ENCODE measurements around the gene LRRFIP2.

LRRFIP2 gene

GRCh38 chr3:37040231-37040630 lies 134.2 kb downstream of the LRRFIP2 start:
- Histone ChIP-seq H3K36me3 (ENCODE audit: insufficient read depth, low read length) (peaks cover 15% of the 10 kb centered on the region), H3K9me3 (ENCODE audit: control insufficient read depth, insufficient read depth, low read length) (peaks cover 2% of the 10 kb centered on the region), H3K4me1 (ENCODE audit: insufficient read depth, low read length) (no peaks in the 10 kb centered on the region), H3K9ac (ENCODE audit: low read depth, low read length) (no peak overlapping the region)

GRCh38 chr3:37039161-37039846 lies 135.1 kb downstream of the LRRFIP2 start:
- Histone ChIP-seq H3K36me3 (ENCODE audit: insufficient read depth, low read length) (peaks cover 15% of the 10 kb centered on the region), H3K9ac (ENCODE audit: low read depth, low read length) (no peak overlapping the region), H3K4me1 (ENCODE audit: insufficient read depth, low read length) (no peaks in the 10 kb centered on the region), H3K9me3 (ENCODE audit: control insufficient read depth, insufficient read depth, low read length) (peaks cover 2% of the 10 kb centered on the region)

GRCh38 chr3:37037352-37037751 lies 137.0 kb downstream of the LRRFIP2 start:
- Histone ChIP-seq H3K36me3 (ENCODE audit: insufficient read depth, low read length) (peaks cover 15% of the 10 kb centered on the region), H3K9me3 (ENCODE audit: control insufficient read depth, insufficient read depth, low read length) (peaks cover 2% of the 10 kb centered on the region)

GRCh38 chr3:37032961-37033360 lies 141.4 kb downstream of the LRRFIP2 start:
- Histone ChIP-seq H3K36me3 (ENCODE audit: insufficient read depth, low read length) (peaks cover 18% of the 10 kb centered on the region), H3K9me3 (ENCODE audit: control insufficient read depth, insufficient read depth, low read length) (peaks cover 2% of the 10 kb centered on the region), H3K4me1 (ENCODE audit: insufficient read depth, low read length) (no peaks in the 10 kb centered on the region), H3K9ac (ENCODE audit: low read depth, low read length) (no peak overlapping the region)

More at GRCh38 chr3:37037352-37037751, 137.0 kb downstream of the LRRFIP2 start:
- Histone ChIP-seq H3K4me1 (ENCODE audit: insufficient read depth, low read length) (no peaks in the 10 kb centered on the region), H3K9ac (ENCODE audit: low read depth, low read length) (no peak overlapping the region)

- peaks cover 21% of the 10 kb centered on the region for H3K36me3 ChIP-seq (ENCODE audit: insufficient read depth, low read length)
- no peak overlapping the region for H3K9ac ChIP-seq (ENCODE audit: low read depth, low read length)
- no peaks in the 10 kb centered on the region for H3K4me1 ChIP-seq (ENCODE audit: insufficient read depth, low read length)
- H3K9me3 ChIP-seq (ENCODE audit: control insufficient read depth, insufficient read depth, low read length) = peaks cover 2% of the 10 kb centered on the region
Observed at GRCh38 chr3:37031096-37031682, 143.2 kb downstream of the LRRFIP2 start.

- no peaks in the 10 kb centered on the region for H3K4me1 ChIP-seq (ENCODE audit: insufficient read depth, low read length)
- H3K36me3 ChIP-seq (ENCODE audit: insufficient read depth, low read length) = peaks cover 21% of the 10 kb centered on the region
Observed at GRCh38 chr3:37030588-37030987, 143.8 kb downstream of the LRRFIP2 start.

GRCh38 chr3:37029516-37030163 lies 144.7 kb downstream of the LRRFIP2 start:
- H3K9me3 ChIP-seq (ENCODE audit: control insufficient read depth, insufficient read depth, low read length) = no peaks in the 10 kb centered on the region
- H3K9ac ChIP-seq (ENCODE audit: low read depth, low read length) = no peak overlapping the region
- no peaks in the 10 kb centered on the region for H3K4me1 ChIP-seq (ENCODE audit: insufficient read depth, low read length)
- peaks cover 18% of the 10 kb centered on the region for H3K36me3 ChIP-seq (ENCODE audit: insufficient read depth, low read length)

More at GRCh38 chr3:37030588-37030987, 143.8 kb downstream of the LRRFIP2 start:
- Histone ChIP-seq H3K9me3 (ENCODE audit: control insufficient read depth, insufficient read depth, low read length) (peaks cover 2% of the 10 kb centered on the region), H3K9ac (ENCODE audit: low read depth, low read length) (no peak overlapping the region)

GRCh38 chr3:37029111-37029510 lies 145.3 kb downstream of the LRRFIP2 start:
- no peaks in the 10 kb centered on the region for H3K9me3 ChIP-seq (ENCODE audit: control insufficient read depth, insufficient read depth, low read length)
- no peak overlapping the region for H3K9ac ChIP-seq (ENCODE audit: low read depth, low read length)
- H3K36me3 ChIP-seq (ENCODE audit: insufficient read depth, low read length) = peaks cover 21% of the 10 kb centered on the region
- no peaks in the 10 kb centered on the region for H3K4me1 ChIP-seq (ENCODE audit: insufficient read depth, low read length)

GRCh38 chr3:37028329-37028728 lies 146.1 kb downstream of the LRRFIP2 start:
- no peak overlapping the region for H3K9ac ChIP-seq (ENCODE audit: low read depth, low read length)
- H3K4me1 ChIP-seq (ENCODE audit: insufficient read depth, low read length) = no peaks in the 10 kb centered on the region
- H3K36me3 ChIP-seq (ENCODE audit: insufficient read depth, low read length) = peaks cover 22% of the 10 kb centered on the region
- H3K9me3 ChIP-seq (ENCODE audit: control insufficient read depth, insufficient read depth, low read length) = no peaks in the 10 kb centered on the region

- H3K9ac ChIP-seq (ENCODE audit: low read depth, low read length) = no peak overlapping the region
- no peaks in the 10 kb centered on the region for H3K4me1 ChIP-seq (ENCODE audit: insufficient read depth, low read length)
- no peaks in the 10 kb centered on the region for H3K9me3 ChIP-seq (ENCODE audit: control insufficient read depth, insufficient read depth, low read length)
- H3K36me3 ChIP-seq (ENCODE audit: insufficient read depth, low read length) = peaks cover 26% of the 10 kb centered on the region
Observed at GRCh38 chr3:37026851-37027250, 147.5 kb downstream of the LRRFIP2 start.

- Histone ChIP-seq H3K36me3 (ENCODE audit: insufficient read depth, low read length) (peaks cover 31% of the 10 kb centered on the region), H3K9me3 (ENCODE audit: control insufficient read depth, insufficient read depth, low read length) (no peaks in the 10 kb centered on the region), H3K4me1 (ENCODE audit: insufficient read depth, low read length) (no peaks in the 10 kb centered on the region), H3K9ac (ENCODE audit: low read depth, low read length) (no peak overlapping the region)
Observed at GRCh38 chr3:37025561-37026335, 148.6 kb downstream of the LRRFIP2 start.

GRCh38 chr3:37024820-37025405 lies 149.5 kb downstream of the LRRFIP2 start:
- H3K36me3 ChIP-seq (ENCODE audit: insufficient read depth, low read length) = peaks cover 36% of the 10 kb centered on the region

GRCh38 chr3:37024092-37024491 lies 150.3 kb downstream of the LRRFIP2 start:
- peaks cover 36% of the 10 kb centered on the region for H3K36me3 ChIP-seq (ENCODE audit: insufficient read depth, low read length)
- H3K9me3 ChIP-seq (ENCODE audit: control insufficient read depth, insufficient read depth, low read length) = no peaks in the 10 kb centered on the region
- H3K9ac ChIP-seq (ENCODE audit: low read depth, low read length) = no peak overlapping the region
- H3K4me1 ChIP-seq (ENCODE audit: insufficient read depth, low read length) = no peaks in the 10 kb centered on the region

More at GRCh38 chr3:37024820-37025405, 149.5 kb downstream of the LRRFIP2 start:
- Histone ChIP-seq H3K9me3 (ENCODE audit: control insufficient read depth, insufficient read depth, low read length) (no peaks in the 10 kb centered on the region), H3K9ac (ENCODE audit: low read depth, low read length) (no peak overlapping the region), H3K4me1 (ENCODE audit: insufficient read depth, low read length) (no peaks in the 10 kb centered on the region)

GRCh38 chr3:37017683-37018082 lies 156.7 kb downstream of the LRRFIP2 start:
- Histone ChIP-seq H3K9me3 (ENCODE audit: control insufficient read depth, insufficient read depth, low read length) (no peaks in the 10 kb centered on the region), H3K4me1 (ENCODE audit: insufficient read depth, low read length) (no peaks in the 10 kb centered on the region), H3K36me3 (ENCODE audit: insufficient read depth, low read length) (peaks cover 29% of the 10 kb centered on the region), H3K9ac (ENCODE audit: low read depth, low read length) (no peak overlapping the region)
